K562 (cell line): ENCODE results near the gene OCA2. TPM values are rescaled to one million over a fixed set of nuclear protein-coding genes. Genes with fewer than 3 reads are reported as not detected.

ENCODE experiments used
- ATAC-seq: fragments of 200-7000 bp; cut with Tn5 transposase; 3 replicates; pipeline ENCODE4 v1.9.1; 2020; ENCODE audit warnings: moderate library complexity
- BruUV-seq: library from RNA; stranded (reverse); fragments of 400-500 nt; replicated peaks from 2 replicates; lab custom pipeline; 2021; lab: Mats Ljungman, UMichigan
- CTCF ChIA-PET: fragments of 300-600 bp; formaldehyde crosslinking; extraction: SDS; loops from one replicate; lab custom pipeline; 2021; ENCODE audit warnings: low intra/inter-chr PET ratio; lab: Yijun Ruan, JAX
- POLR2A ChIA-PET: fragments of 300-600, 350-650 bp; sonication (Branson Sonifier 250); formaldehyde crosslinking; extraction: SDS; loops from one replicate; lab custom pipeline; 2021; ENCODE audit warnings: antibody characterized with exemption, inconsistent platforms; lab: Yijun Ruan, JAX
- DNase-seq, 4 experiments: peaks; one replicate each; pipeline versions ENCODE4 v3.0.0 to v3.0.0-alpha.2; 2011 to 2018; ENCODE audit warnings: low spot score in 3 of 4, mixed read lengths in 3 of 4; ENCODE audit errors: extremely low read depth in 1 of 4
- FAIRE-seq: peaks from 2 replicates; lab custom pipeline; 2011; peaks lifted over from hg19 to GRCh38; lab: Jason Lieb, UNC
- H2AFZ ChIP-seq: 2 replicates; pipeline ENCODE4 v1.6.0; 2011; ENCODE audit warnings: low read depth, low read length, control low read depth, inconsistent platforms
- H3K27ac ChIP-seq: fragments of 200-600 bp; 3 replicates; pipeline ENCODE4 v1.8.0; 2011; ENCODE audit warnings: low read depth, mild to moderate bottlenecking, control low read depth, inconsistent platforms, low read length, moderate library complexity, mixed read lengths; ENCODE audit errors: extremely low read depth
- H3K27me3 ChIP-seq, 2 experiments: fragments of 300-600 bp in 1 of 2; 2 replicates in 1 of 2; 3 replicates in 1 of 2; pipeline versions ENCODE4 v1.6.0 to v1.8.0; 2011; ENCODE audit warnings: inconsistent platforms in 2 of 2, low read length in 2 of 2, mild to moderate bottlenecking in 1 of 2, mixed read lengths in 1 of 2, moderate library complexity in 1 of 2; ENCODE audit not compliant: control insufficient read depth in 2 of 2, insufficient read depth in 2 of 2
- H3K36me3 ChIP-seq: fragments of 300-600 bp; 3 replicates; pipeline ENCODE4 v1.8.0; 2011; ENCODE audit warnings: mild to moderate bottlenecking, low read length, inconsistent platforms; ENCODE audit not compliant: control insufficient read depth, insufficient read depth
- H3K4me1 ChIP-seq, 2 experiments: fragments of 200-600 bp in 1 of 2; replicated peaks in 1 of 2; 2 replicates in 1 of 2; 3 replicates in 1 of 2; pipeline versions ENCODE4 v1.5.1 to v1.8.0; 2011; ENCODE audit warnings: inconsistent platforms in 2 of 2, low read length in 2 of 2, mild to moderate bottlenecking in 1 of 2, mixed read lengths in 1 of 2, moderate library complexity in 1 of 2; ENCODE audit not compliant: control insufficient read depth in 2 of 2, insufficient read depth in 2 of 2
- H3K4me2 ChIP-seq: 2 replicates; pipeline ENCODE4 v1.6.1; 2011; ENCODE audit warnings: low read length, control low read depth, inconsistent platforms, mixed read lengths; ENCODE audit not compliant: insufficient read depth
- H3K4me3 ChIP-seq: fragments of 200-600 bp; sonication (generic), shearing (Covaris generic); 2 replicates; pipeline ENCODE4 v1.5.1; 2016; ENCODE audit warnings: control low read depth, inconsistent platforms
- H3K79me2 ChIP-seq: fragments of 200-600 bp; 3 replicates; pipeline ENCODE4 v1.8.0; 2011; ENCODE audit warnings: low read length, inconsistent platforms; ENCODE audit not compliant: control insufficient read depth, insufficient read depth
- H3K9ac ChIP-seq, 2 experiments: 2 replicates each; pipeline versions ENCODE4 v1.6.0 to v1.6.1; 2011; ENCODE audit warnings: low read depth in 2 of 2, low read length in 2 of 2, control low read depth in 1 of 2, inconsistent platforms in 1 of 2, mild to moderate bottlenecking in 1 of 2, mixed read lengths in 1 of 2; ENCODE audit not compliant: insufficient read depth in 1 of 2
- H3K9me1 ChIP-seq: one replicate; pipeline ENCODE4 v1.6.0; 2011; ENCODE audit warnings: inconsistent platforms, mild to moderate bottlenecking, low read length, moderate library complexity; ENCODE audit not compliant: control insufficient read depth, insufficient read depth
- H3K9me3 ChIP-seq: replicated peaks from 2 replicates; pipeline ENCODE4 v1.5.1; 2011; ENCODE audit warnings: low read depth, low read length, inconsistent platforms; ENCODE audit not compliant: control insufficient read depth, insufficient read depth
- H4K20me1 ChIP-seq: replicated peaks from 2 replicates; pipeline ENCODE4 v1.6.1; 2011; ENCODE audit warnings: low read length, inconsistent platforms, mixed read lengths; ENCODE audit not compliant: control insufficient read depth, insufficient read depth
- MEF2D ChIP-seq: conservative IDR thresholded peaks from 2 replicates; pipeline ENCODE4 v1.6.1; 2016; ENCODE audit warnings: low read depth, missing genetic modification characterization, missing compliant biosample characterization
- MTA1 ChIP-seq: fragments of 450-650 bp; IDR thresholded peaks from 2 replicates; pipeline ENCODE4 v1.6.1; 2017; ENCODE audit warnings: borderline replicate concordance
- PHF20 ChIP-seq: fragments of 450-650 bp; IDR thresholded peaks from 2 replicates; pipeline ENCODE4 v1.6.1; 2018; ENCODE audit not compliant: partially characterized antibody
- POLR3G ChIP-seq: IDR thresholded peaks from 2 replicates; pipeline ENCODE4 v1.6.1; 2011; ENCODE audit not compliant: insufficient read length, insufficient replicate concordance; ENCODE audit errors: extremely low read depth
- THRB ChIP-seq: fragments of 450-650 bp; formaldehyde crosslinking; conservative IDR thresholded peaks from 2 replicates; pipeline ENCODE4 v1.4.0; 2022; ENCODE audit warnings: mild to moderate bottlenecking, missing genetic modification characterization
- TRIM28 ChIP-seq: fragments of 450-650 bp; IDR thresholded peaks from 2 replicates; pipeline ENCODE4 v1.6.1; 2017
- WGBS: fragments of 100-300 bp; shearing (Covaris generic); methylation state at CpG from one replicate; pipeline ENCODE4 v1.1.6; 2016; ENCODE audit warnings: low coverage, mixed read lengths; ENCODE audit not compliant: insufficient coverage; ENCODE audit errors: missing lambda C conversion rate; 5-methylcytosine and 5-hydroxymethylcytosine counted together
- in situ Hi-C: fragments of 300-500 bp; cut with MboI; formaldehyde crosslinking; loops from 4 replicates; pipeline ENCODE4 v1.15.0; 2018; ENCODE audit warnings: inconsistent platforms, mixed read lengths
- intact Hi-C: fragments of 100-400 bp; cut with micrococcal nuclease; formaldehyde crosslinking; loops from 2 replicates; pipeline ENCODE4 v1.14.2; 2022
- polyA plus RNA-seq, 8 experiments: library from polyadenylated mRNA; depleted of rRNA in 4 of 8; stranded (reverse) in 5 of 8; unstranded in 3 of 8; fragments of >200 nt; fragmentation: Nextera tagmentation in 2 of 8; fragmentation: Illumina TruSeq in 1 of 8; extraction: Ambion mirVana in 2 of 8; extraction: Trizol in 1 of 8; gene quantifications; 2 replicates each; pipeline versions ENCODE4 v1.2.1 to v1.2.3, GENCODE V29; 2011 to 2014; ENCODE audit warnings: inconsistent platforms in 1 of 8, missing spikeins in 1 of 8
- total RNA-seq, 7 experiments: library from RNA; depleted of rRNA in 6 of 7; stranded (reverse); fragments of >200 nt in 6 of 7; fragmentation: Illumina TruSeq in 2 of 7; extraction: Trizol in 2 of 7; gene quantifications; 2 replicates each; pipeline versions ENCODE4 v1.2.1 to v1.2.3, GENCODE V29; 2011 to 2021; ENCODE audit warnings: low replicate concordance in 1 of 7
- TF ChIP-seq, protein P1 (sequence below), 2 experiments: fragments of 450-650 bp; conservative IDR thresholded peaks; 2 replicates each; pipeline ENCODE4 v1.6.1; 2017; ENCODE audit warnings: mild to moderate bottlenecking in 2 of 2, moderate library complexity in 2 of 2
- TF ChIP-seq, protein P2 (sequence below): fragments of 450-650 bp; IDR thresholded peaks from 2 replicates; pipeline ENCODE4 v1.6.1; 2016; ENCODE audit warnings: antibody characterized with exemption

The OCA2 gene
- total and polyA plus RNA-seq, 9 of the 15 experiments (the other 6 are each of a cell fraction or from before 2014, with no cell fraction given), result 0.07 to 0.59 (median 0.17) TPM; not detected in 1

GRCh38 chr15:28025413-28025812 lies 73.7 kb downstream of the OCA2 start:
- intact Hi-C loops, result no loop called here
- Histone ChIP-seq H4K20me1 (no peaks in the 10 kb centered on the region; the same call in 1 of the 2 replicates), H3K4me3 (no peak overlapping the region), H3K4me2 (no peak overlapping the region), H3K27me3 (peaks cover 0 to 49% of the 10 kb centered on the region in 2 experiments; a peak in 3 of 5 replicates), H3K4me1 (peaks cover 0 to 6% of the 10 kb centered on the region in 2 experiments; a peak in 2 of 5 replicates), H2AFZ (no peak overlapping the region), H3K36me3 (no peaks in the 10 kb centered on the region), H3K27ac (no peak overlapping the region), H3K79me2 (no peaks in the 10 kb centered on the region), H3K9me3 (no peaks in the 10 kb centered on the region; the same call in 1 of the 2 replicates), H3K9me1 (no peaks in the 10 kb centered on the region)
- ChIA-PET POLR2A (interaction anchor here (0.6 kb wide), 1 partner anchor 1649 kb away, joined by 3 read pairs; no protein-coding TSS in a partner anchor), CTCF (no interaction called here)
- in situ Hi-C loops, result loop anchor here (25.0 kb wide), 1 partner anchor 1138 kb away; no protein-coding TSS in a partner anchor
- no peak for DNase-seq
- 2% methylated on average over 7 of the region's 7 CpGs for WGBS
- no TSS peak for BruUV-seq
- no peak for ATAC-seq
- TF ChIP-seq, protein P1, sequence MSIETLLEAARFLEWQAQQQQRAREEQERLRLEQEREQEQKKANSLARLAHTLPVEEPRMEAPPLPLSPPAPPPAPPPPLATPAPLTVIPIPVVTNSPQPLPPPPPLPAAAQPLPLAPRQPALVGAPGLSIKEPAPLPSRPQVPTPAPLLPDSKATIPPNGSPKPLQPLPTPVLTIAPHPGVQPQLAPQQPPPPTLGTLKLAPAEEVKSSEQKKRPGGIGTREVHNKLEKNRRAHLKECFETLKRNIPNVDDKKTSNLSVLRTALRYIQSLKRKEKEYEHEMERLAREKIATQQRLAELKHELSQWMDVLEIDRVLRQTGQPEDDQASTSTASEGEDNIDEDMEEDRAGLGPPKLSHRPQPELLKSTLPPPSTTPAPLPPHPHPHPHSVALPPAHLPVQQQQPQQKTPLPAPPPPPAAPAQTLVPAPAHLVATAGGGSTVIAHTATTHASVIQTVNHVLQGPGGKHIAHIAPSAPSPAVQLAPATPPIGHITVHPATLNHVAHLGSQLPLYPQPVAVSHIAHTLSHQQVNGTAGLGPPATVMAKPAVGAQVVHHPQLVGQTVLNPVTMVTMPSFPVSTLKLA (conservative IDR thresholded peaks at IDR 0.05), result no peak
- TF ChIP-seq MTA1 (no peak), POLR3G (no peak), MEF2D (tag) (no peak), THRB (CRISPR knock-in tag) (no peak), TRIM28 (no peak), PHF20 (no peak)
- TF ChIP-seq, protein P2, sequence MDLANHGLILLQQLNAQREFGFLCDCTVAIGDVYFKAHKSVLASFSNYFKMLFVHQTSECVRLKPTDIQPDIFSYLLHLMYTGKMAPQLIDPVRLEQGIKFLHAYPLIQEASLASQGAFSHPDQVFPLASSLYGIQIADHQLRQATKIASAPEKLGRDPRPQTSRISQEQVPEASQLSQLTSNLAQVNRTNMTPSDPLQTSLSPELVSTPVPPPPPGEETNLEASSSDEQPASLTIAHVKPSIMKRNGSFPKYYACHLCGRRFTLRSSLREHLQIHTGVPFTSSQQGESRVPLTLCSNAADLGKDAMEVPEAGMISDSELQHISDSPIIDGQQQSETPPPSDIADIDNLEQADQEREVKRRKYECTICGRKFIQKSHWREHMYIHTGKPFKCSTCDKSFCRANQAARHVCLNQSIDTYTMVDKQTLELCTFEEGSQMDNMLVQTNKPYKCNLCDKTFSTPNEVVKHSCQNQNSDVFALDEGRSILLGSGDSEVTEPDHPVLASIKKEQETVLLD, result no peak
- TF ChIP-seq, all 486 proteins: peak for 0
- H3K9ac ChIP-seq, result no peak overlapping the region
- no peak for FAIRE-seq
